GM18519 (cell line): ENCODE data around the gene OGFOD3.
"Not testable (repeated sequence)": the region's sequence is repeated elsewhere in the genome, so short reads cannot be mapped to it uniquely, and the experiment has no call there.

Source experiments
- ATAC-seq: cut with Tn5 transposase; IDR thresholded peaks from one replicate; pipeline ENCODE4 v1.9.1; 2021; ENCODE audit warnings: mild to moderate bottlenecking, moderate library complexity; ENCODE audit not compliant: unreplicated experiment, low FRiP score

The OGFOD3 gene, protein sequence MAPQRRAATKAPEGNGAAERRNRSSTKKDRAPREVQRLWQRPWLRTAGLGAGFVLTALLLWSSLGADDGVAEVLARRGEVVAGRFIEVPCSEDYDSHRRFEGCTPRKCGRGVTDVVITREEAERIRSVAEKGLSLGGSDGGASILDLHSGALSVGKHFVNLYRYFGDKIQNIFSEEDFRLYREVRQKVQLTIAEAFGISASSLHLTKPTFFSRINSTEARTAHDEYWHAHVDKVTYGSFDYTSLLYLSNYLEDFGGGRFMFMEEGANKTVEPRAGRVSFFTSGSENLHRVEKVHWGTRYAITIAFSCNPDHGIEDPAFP

DNA sequence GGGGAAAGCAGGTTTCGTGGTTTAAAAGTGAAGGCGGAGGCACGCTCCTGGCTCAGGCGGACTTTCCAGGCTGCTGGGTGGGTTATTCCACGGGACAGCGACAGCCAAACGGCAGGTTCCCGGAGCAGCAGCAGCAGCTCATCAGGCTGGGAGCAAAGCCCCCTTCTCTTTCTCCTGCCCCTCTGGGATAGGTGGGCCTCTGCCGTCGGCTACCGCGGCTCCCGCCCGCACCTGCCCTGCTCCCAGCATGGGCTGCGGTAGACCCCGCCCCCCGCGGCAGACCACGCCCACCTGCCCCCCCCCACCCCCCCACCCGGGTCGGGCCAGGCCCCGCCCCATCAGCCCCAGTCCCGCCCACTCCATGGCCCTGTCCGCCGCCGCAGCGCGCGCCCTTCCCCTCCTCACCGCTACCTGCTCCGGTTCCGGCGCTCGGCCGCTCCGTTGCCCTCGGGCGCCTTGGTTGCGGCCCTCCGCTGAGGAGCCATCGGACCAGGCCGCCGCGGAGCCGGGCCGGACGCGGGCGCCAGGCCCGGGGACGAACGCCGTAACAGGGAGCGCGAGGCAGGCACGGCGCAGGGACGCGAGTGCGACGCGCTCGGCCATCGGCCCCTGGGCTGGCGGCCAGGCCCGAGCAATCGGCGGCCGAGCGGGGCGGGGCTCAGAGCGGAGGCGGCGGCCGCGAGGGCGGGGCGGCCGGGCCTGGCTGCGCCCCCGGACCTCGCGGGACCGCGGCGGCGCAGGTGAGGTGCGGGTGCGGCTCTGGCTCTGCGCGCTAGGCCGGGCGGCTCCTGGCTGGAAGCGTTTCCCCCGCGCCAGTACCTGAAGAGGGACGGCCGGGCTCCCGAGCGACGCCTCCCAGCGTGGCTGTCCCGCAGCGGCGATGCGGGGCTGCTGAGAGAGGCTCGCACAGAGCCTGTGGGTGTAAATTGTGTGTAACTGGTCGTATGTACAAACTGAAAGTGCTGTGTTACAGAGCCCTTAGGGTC is at the start of gene OGFOD3, which contains the start of gene HEXD:
Gene OGFOD3 (minus strand): TSS at position 586 of the 986 bp plus-strand sequence. CDS start 101 bp downstream, at position 485.
Gene HEXD (plus strand): TSS at position 347 of the 986 bp plus-strand sequence. CDS start 1,453 bp downstream, outside the sequence.
- peak; percentile 73 for ATAC-seq

- ATAC-seq: no peak
These were observed 46.7 kb upstream of the OGFOD3 start for GRCh38 chr17:82465023-82465603.

GRCh38 chr17:82464567-82464929 is 46.2 kb upstream of the OGFOD3 start:
- no peak for ATAC-seq

- ATAC-seq: no peak
These were observed 45.7 kb upstream of the OGFOD3 start for GRCh38 chr17:82463925-82464566.

DNA sequence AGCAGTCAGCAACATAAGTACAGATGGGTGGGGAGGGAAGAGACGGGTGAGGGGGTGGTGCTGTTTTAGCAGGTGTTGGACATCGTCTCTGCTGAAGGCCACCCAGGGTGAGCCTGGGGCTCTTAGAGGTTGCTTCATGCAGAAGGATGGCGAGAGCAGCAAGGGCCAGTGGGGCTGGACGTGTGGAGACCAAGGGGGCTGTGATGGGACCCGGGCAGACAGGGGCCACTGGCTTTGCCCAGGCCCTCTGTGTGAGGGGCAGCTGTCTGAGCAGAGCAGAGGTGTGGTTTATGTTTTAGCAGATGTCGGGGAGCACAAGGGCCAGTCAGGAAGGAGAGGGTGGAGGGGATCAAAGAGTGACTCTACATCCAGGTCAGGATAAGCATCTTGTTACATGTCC is 45.0 kb upstream of the OGFOD3 start:
- no peak for ATAC-seq

GRCh38 chr17:82461827-82462524 is 43.6 kb upstream of the OGFOD3 start:
- no peak for ATAC-seq

- ATAC-seq: not testable (repeated sequence)
These were observed 41.5 kb upstream of the OGFOD3 start for GRCh38 chr17:82459936-82460335.

DNA sequence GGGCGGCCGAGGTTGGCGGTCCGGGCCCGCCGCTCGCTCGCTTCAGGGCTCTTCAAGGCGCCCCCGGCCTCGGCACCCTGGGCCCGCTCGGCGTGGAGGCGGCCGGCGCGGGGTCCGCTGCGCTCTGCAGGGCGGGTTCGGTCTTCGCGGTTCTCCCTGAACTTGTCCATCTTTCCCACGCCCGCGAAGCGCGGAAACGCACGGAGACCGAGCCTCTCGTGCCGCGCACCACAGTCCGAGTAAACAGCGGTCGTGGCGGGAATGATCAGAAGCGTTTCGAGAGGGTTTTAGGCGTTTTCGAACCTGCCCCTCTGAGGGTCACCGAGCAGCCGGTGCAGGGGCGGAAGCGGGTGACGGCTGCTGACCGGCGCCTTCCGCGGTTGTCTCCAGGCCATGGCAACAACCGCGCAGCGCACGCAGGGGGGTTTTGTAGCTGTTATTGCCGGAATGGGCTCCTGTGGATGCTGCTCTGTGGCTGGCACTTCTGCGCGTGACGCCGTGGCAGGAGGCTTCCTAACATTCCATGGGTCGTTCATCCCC is 40.6 kb upstream of the OGFOD3 start:
- no peak for ATAC-seq

- ATAC-seq: peak; percentile 78
These were observed 39.9 kb upstream of the OGFOD3 start, which contains the start of gene NARF for GRCh38 chr17:82458179-82458884. Gene NARF, plus strand, starts transcription at chr17:82458741. Its CDS starts 63 bp downstream, at chr17:82458804.

- no peak for ATAC-seq
These were observed 39.5 kb upstream of the OGFOD3 start for GRCh38 chr17:82457929-82458178.

GRCh38 chr17:82457073-82457928 is 38.9 kb upstream of the OGFOD3 start:
- ATAC-seq: no peak

GRCh38 chr17:82453706-82454105 is 35.3 kb upstream of the OGFOD3 start:
- ATAC-seq: not testable (repeated sequence)

- ATAC-seq: not testable (repeated sequence)
These were observed 34.8 kb upstream of the OGFOD3 start for GRCh38 chr17:82453151-82453550.

DNA sequence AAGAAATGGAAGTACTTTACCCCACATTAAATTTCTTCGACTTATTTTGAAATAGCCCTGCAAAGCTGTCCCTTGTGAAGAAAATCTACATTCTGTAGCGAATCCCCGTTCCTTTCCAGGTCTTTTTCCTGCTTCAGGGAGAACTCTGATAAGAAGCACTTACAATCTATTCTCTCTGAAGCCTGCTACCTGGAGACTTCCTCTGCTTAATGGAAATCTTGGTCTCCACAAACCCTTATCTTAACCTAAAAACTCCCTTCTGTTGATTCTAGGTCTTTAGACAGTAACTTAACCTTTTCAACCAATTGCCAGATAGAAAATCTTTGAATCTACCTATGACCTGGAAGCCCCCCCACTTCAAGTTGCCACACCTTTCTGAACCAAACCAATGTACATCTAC is 33.8 kb upstream of the OGFOD3 start:
- no peak for ATAC-seq

GRCh38 chr17:82450357-82451106 is 32.1 kb upstream of the OGFOD3 start, which contains the start of gene CYBC1:
Gene CYBC1, minus strand, starts transcription at chr17:82450752. Its CDS starts 1,498 bp downstream, at chr17:82449254.
- ATAC-seq: peak; percentile 36

DNA sequence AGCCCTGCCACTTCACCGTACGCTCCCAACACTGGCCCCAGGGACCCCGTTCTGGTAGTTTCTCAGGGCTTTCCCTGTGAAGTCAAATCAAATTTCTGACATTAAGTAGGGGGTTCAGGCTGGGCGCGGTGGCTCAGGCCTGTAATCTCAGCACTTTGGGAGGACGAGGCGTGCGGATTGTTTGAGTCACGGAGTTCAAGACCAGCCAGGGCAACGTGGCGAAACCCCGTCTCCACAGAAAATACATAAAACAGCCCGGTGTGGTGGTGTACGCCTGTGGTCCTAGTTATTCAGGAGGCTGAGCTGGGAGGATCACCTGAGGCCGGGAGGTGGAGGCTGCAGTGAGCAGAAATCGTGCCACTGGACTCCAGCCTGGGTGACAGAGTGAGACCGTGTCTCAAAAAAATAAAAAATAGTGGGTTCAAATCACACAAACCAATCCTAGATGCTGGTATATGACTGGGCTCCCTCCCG is 31.5 kb upstream of the OGFOD3 start:
- no peak for ATAC-seq
